Gastroesophageal sphincter (tissue), 4 donors: ENCODE results near the gene IL3RA. TPM values are rescaled to one million over a fixed set of nuclear protein-coding genes. Genes with fewer than 3 reads are reported as not detected.
"Not testable (repeated sequence)": the region's sequence is repeated elsewhere in the genome, so short reads cannot be mapped to it uniquely, and the experiment has no call there.

Experiments
- ATAC-seq: fragments of 150-250 bp; one replicate; pipeline ENCODE4 v1.9.1; 2016; ENCODE audit warnings: mild to moderate bottlenecking, moderate library complexity
- H3K27ac ChIP-seq, 4 donors: fragments of 200-600 bp; sonication (generic) in 3 of 4; 1 replicate in 3 of 4; 2 replicates in 1 of 4; pipeline ENCODE4 v1.5.1; 2016 to 2019
- H3K27me3 ChIP-seq: fragments of 200-600 bp; sonication (generic); one replicate; pipeline ENCODE4 v1.5.1; 2019
- H3K36me3 ChIP-seq, 2 donors: fragments of 200-600 bp; sonication (generic); one replicate each; pipeline ENCODE4 v1.5.1; 2019; ENCODE audit warnings: control low read depth in 1 of 2
- H3K4me1 ChIP-seq, 3 donors: fragments of 200-600 bp; sonication (generic); 1 replicate in 2 of 3; 2 replicates in 1 of 3; pipeline ENCODE4 v1.5.1; 2016 to 2019; ENCODE audit warnings: control low read depth in 2 of 3
- H3K4me3 ChIP-seq, 2 donors: fragments of 200-600 bp; sonication (generic); one replicate each; pipeline ENCODE4 v1.5.1; 2019; ENCODE audit warnings: mild to moderate bottlenecking in 1 of 2, moderate library complexity in 1 of 2
- H3K9me3 ChIP-seq, 3 donors: fragments of 200-600 bp; sonication (generic); one replicate each; pipeline ENCODE4 v1.5.1; 2017 to 2019; ENCODE audit warnings: control low read depth in 2 of 3
- EP300 ChIP-seq: sonication (generic); formaldehyde crosslinking; IDR thresholded peaks from one replicate; pipeline ENCODE4 v1.6.1; 2017; ENCODE audit warnings: antibody characterized with exemption, mild to moderate bottlenecking
- POLR2A ChIP-seq, 2 donors: fragments of 450-650 bp; IDR thresholded peaks; one replicate each; pipeline ENCODE4 v1.6.1; 2017; ENCODE audit warnings: antibody characterized with exemption in 2 of 2, mild to moderate bottlenecking in 2 of 2, moderate library complexity in 1 of 2
- POLR2AphosphoS5 ChIP-seq: sonication (generic); formaldehyde crosslinking; IDR thresholded peaks from one replicate; pipeline ENCODE4 v1.6.1; 2017; ENCODE audit warnings: antibody characterized with exemption
- WGBS, 2 donors: methylation state at CpG; one replicate each; pipeline ENCODE4 v1.1.5; 2018; ENCODE audit warnings: low coverage in 1 of 2; 5-methylcytosine and 5-hydroxymethylcytosine counted together
- total RNA-seq, 4 donors: library from RNA; depleted of rRNA; stranded (reverse); fragments of >200 nt; gene quantifications; one replicate each; pipeline ENCODE4 v1.1.0, GENCODE V29; 2016
- TF ChIP-seq, protein P1 (sequence below), 4 experiments: fragments of 200-600 bp in 2 of 4; fragments of 450-650 bp in 2 of 4; sonication (generic) in 1 of 4; IDR thresholded peaks; one replicate each; pipeline ENCODE4 v1.5.1; 2017 to 2019; ENCODE audit warnings: antibody characterized with exemption in 4 of 4, mild to moderate bottlenecking in 2 of 4, moderate library complexity in 2 of 4

IL3RA gene
- total RNA-seq, 4 donors from 2014 or later = 3.6 to 10.2 (median 6.7) TPM

DNA sequence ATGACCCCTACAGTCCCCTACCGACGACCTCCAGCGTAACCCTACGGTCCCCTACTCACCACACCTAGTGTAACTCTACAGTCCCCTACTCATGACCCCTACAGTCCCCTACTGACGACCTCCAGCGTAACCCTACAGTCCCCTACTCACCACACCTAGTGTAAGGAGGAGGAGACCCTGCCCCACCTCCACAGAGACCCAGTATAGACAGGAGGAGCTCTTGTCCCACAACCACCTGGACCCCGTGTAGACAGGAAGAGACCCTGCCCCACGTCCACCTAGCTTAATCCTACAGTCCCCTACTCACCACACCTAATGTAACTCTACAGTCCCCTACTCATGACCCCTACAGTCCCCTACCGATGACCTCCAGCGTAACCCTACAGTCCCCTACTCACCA lies 41.0 kb upstream of the IL3RA start:
- no peak for ATAC-seq
- no peak overlapping the region for H3K27ac ChIP-seq
- H3K9me3 ChIP-seq = peaks cover 0 to 8% (median 0%) of the 10 kb centered on the region in 3 donors
- no peaks in the 10 kb centered on the region for H3K36me3 ChIP-seq
- no peak overlapping the region for H3K4me3 ChIP-seq
- 87% methylated on average over 10 of the region's 10 CpGs; no CpG with 5 or more reads in 1 of the 2 donors for WGBS, 2 donors
- no peaks in the 10 kb centered on the region for H3K4me1 ChIP-seq
- H3K27me3 ChIP-seq = peaks cover 25% of the 10 kb centered on the region
- TF ChIP-seq POLR2A (IDR thresholded peaks at IDR 0.05) (no peak), POLR2AphosphoS5 (no peak), EP300 (no peak)
- TF ChIP-seq, protein P1, sequence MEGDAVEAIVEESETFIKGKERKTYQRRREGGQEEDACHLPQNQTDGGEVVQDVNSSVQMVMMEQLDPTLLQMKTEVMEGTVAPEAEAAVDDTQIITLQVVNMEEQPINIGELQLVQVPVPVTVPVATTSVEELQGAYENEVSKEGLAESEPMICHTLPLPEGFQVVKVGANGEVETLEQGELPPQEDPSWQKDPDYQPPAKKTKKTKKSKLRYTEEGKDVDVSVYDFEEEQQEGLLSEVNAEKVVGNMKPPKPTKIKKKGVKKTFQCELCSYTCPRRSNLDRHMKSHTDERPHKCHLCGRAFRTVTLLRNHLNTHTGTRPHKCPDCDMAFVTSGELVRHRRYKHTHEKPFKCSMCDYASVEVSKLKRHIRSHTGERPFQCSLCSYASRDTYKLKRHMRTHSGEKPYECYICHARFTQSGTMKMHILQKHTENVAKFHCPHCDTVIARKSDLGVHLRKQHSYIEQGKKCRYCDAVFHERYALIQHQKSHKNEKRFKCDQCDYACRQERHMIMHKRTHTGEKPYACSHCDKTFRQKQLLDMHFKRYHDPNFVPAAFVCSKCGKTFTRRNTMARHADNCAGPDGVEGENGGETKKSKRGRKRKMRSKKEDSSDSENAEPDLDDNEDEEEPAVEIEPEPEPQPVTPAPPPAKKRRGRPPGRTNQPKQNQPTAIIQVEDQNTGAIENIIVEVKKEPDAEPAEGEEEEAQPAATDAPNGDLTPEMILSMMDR (IDR thresholded peaks at IDR 0.05) = no peak

- not testable (repeated sequence) for ATAC-seq, H3K27ac ChIP-seq, H3K4me3 ChIP-seq, H3K9me3 ChIP-seq, H3K4me1 ChIP-seq, H3K36me3 ChIP-seq
- peaks cover 25% of the 10 kb centered on the region for H3K27me3 ChIP-seq
- 71% methylated on average over 4 of the region's 8 CpGs; no CpG with 5 or more reads in 1 of the 2 donors for WGBS, 2 donors
Measured at GRCh38 chrX:1297591-1297990, 39.0 kb upstream of the IL3RA start.

DNA sequence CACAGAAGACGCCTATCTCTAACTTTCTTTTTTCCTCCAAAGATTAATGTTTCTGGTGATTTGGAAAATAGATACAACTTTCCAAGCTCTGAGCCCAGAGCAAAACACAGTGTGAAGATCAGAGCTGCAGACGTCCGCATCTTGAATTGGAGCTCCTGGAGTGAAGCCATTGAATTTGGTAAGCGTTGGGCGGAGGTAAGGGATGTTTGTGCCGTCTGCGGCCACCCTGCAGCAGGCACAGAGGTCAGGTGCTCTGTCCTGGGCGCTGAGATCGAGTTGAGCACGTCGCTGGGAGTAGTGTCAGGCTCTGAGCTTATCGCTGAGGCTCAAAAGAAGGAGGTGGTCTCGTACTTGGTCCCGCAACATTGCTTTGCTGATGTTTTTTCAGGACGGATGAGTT lies 36.1 kb upstream of the IL3RA start:
- no peaks in the 10 kb centered on the region for H3K36me3 ChIP-seq
- peaks cover 0 to 8% (median 0%) of the 10 kb centered on the region in 3 donors for H3K9me3 ChIP-seq
- H3K4me3 ChIP-seq = no peak overlapping the region
- WGBS, 2 donors = 33 to 61% methylated on average over 3 to 9 of the region's 15 CpGs
- no peak for ATAC-seq
- no peaks in the 10 kb centered on the region for H3K4me1 ChIP-seq
- no peak overlapping the region for H3K27ac ChIP-seq
- no peak for TF ChIP-seq POLR2A (IDR thresholded peaks at IDR 0.05)
- TF ChIP-seq EP300 = no peak
- TF ChIP-seq POLR2AphosphoS5 = no peak
- TF ChIP-seq, protein P1 (IDR thresholded peaks at IDR 0.05) = no peak
- H3K27me3 ChIP-seq = peaks cover 7% of the 10 kb centered on the region

GRCh38 chrX:1305411-1305810 lies 31.2 kb upstream of the IL3RA start:
- no peak for ATAC-seq
- TF ChIP-seq, protein P1 (IDR thresholded peaks at IDR 0.05) = no peak
- no peak for TF ChIP-seq POLR2AphosphoS5
- TF ChIP-seq EP300 = no peak
- Histone ChIP-seq H3K27me3 (no peaks in the 10 kb centered on the region), H3K4me1 (no peaks in the 10 kb centered on the region), H3K9me3 (peaks cover 0 to 6% (median 0%) of the 10 kb centered on the region in 3 donors), H3K36me3 (no peaks in the 10 kb centered on the region), H3K4me3 (no peak overlapping the region), H3K27ac (no peak overlapping the region)
- 77 to 86% methylated on average over 8 to 9 of the region's 14 CpGs for WGBS, 2 donors

DNA sequence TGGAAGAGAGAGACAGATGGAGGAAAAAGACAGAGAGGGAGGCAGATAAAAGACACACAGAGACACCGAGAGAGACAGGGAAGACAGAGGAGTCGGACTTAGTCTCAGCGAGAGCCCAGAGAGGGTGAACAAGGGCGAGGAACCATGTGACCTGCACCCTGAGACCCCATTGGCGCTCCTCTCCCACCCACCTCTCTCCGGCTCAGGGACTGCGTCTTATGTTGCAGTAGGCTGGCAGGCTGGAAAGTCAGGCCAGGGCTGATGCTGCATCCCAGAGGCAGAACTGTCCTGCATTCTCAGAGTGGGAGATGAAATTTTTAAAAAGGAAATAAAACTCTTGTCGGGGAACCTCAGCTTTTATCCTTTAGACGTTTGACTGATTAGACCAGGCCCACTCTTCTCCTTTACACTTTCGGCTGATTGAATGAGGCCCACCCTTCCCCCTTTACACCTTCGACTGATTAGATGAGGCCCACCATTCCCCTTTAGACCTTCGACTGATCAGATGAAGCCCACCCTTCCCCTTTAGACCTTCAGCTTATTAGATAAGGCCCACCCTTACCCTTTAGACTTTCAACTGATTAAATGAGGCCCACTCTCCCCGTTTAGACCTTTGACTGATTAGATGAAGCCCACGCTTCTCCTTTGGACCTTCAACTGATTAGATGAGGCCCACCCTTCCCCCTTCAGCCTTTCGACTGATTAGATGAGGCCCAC lies 29.5 kb upstream of the IL3RA start:
- no peaks in the 10 kb centered on the region for H3K4me1 ChIP-seq
- no peak overlapping the region for H3K4me3 ChIP-seq
- TF ChIP-seq POLR2A (IDR thresholded peaks at IDR 0.05) = no peak
- TF ChIP-seq EP300 = no peak
- no peak for TF ChIP-seq POLR2AphosphoS5
- TF ChIP-seq, protein P1 (IDR thresholded peaks at IDR 0.05) = no peak
- no peak overlapping the region for H3K27ac ChIP-seq
- peaks cover 0 to 6% (median 0%) of the 10 kb centered on the region in 3 donors for H3K9me3 ChIP-seq
- WGBS, 2 donors = 82 to 94% methylated on average over 9 to 13 of the region's 15 CpGs
- no peak for ATAC-seq
- H3K36me3 ChIP-seq = no peaks in the 10 kb centered on the region
- H3K27me3 ChIP-seq = no peaks in the 10 kb centered on the region
